ENCODE data around the gene NDOR1.

Gene NDOR1

DNA sequence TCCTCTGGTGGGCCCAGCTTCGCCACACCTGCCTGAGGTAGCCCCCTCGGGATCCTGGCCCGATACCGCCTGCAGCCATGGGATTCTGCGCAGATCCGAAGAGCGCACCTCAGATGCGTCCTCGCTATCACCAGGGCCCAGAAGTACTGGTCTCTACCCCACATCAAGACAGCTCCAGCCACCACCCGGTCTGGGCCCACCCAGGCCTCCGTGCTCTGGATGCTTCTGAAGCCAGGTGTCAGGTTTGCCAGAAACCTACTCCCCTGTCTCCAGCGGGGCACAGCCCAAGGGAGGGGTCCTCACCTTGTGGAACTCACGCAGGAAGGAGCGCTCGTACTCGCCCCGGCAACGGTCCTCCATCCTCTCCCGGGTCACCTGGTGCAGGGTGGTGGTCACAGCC is 19.6 kb upstream of the NDOR1 start:
- Histone ChIP-seq H3K9ac (ENCODE audit: low read length) (no peak overlapping the region), H4K20me1 (ENCODE audit: insufficient read depth, low read length) (no peaks in the 10 kb centered on the region), H3K4me1 (ENCODE audit: low read length) (peaks cover 18% of the 10 kb centered on the region), H2AFZ (ENCODE audit: low read depth, low read length) (no peak overlapping the region), H3K4me2 (ENCODE audit: low read length) (no peak overlapping the region), H3K9me3 (ENCODE audit: insufficient read depth, low read length) (no peaks in the 10 kb centered on the region), H3K4me3 (ENCODE audit: low read length) (no peak overlapping the region), H3K79me2 (ENCODE audit: low read length) (peaks cover 46% of the 10 kb centered on the region), H3K27me3 (ENCODE audit: low read depth, low read length) (no peaks in the 10 kb centered on the region), H3K27ac (ENCODE audit: low read length) (no peak overlapping the region), H3K36me3 (replicated peaks; ENCODE audit: low read depth, low read length) (peaks cover 27% of the 10 kb centered on the region)
- TF ChIP-seq EZH2phosphoT487 (IDR thresholded peaks at IDR 0.05; ENCODE audit: low read depth) = no peak
- TF ChIP-seq CTCF (IDR thresholded peaks at IDR 0.05; ENCODE audit: low read depth, low read length) = no peak

- peaks cover 22% of the 10 kb centered on the region for H3K36me3 ChIP-seq (replicated peaks; ENCODE audit: low read depth, low read length)
- no peaks in the 10 kb centered on the region for H3K27me3 ChIP-seq (ENCODE audit: low read depth, low read length)
- H2AFZ ChIP-seq (ENCODE audit: low read depth, low read length) = no peak overlapping the region
- H3K4me3 ChIP-seq (ENCODE audit: low read length) = no peak overlapping the region
- no peak overlapping the region; the same call in 1 of the 2 replicates for H3K4me2 ChIP-seq (ENCODE audit: low read length)
- no peak overlapping the region for H3K9ac ChIP-seq (ENCODE audit: low read length)
- H3K79me2 ChIP-seq (ENCODE audit: low read length) = peaks cover 46% of the 10 kb centered on the region
- TF ChIP-seq EZH2phosphoT487 (IDR thresholded peaks at IDR 0.05; ENCODE audit: low read depth) = no peak
- TF ChIP-seq CTCF (IDR thresholded peaks at IDR 0.05; ENCODE audit: low read depth, low read length) = no peak
- no peak overlapping the region for H3K27ac ChIP-seq (ENCODE audit: low read length)
- no peaks in the 10 kb centered on the region for H4K20me1 ChIP-seq (ENCODE audit: insufficient read depth, low read length)
- H3K9me3 ChIP-seq (ENCODE audit: insufficient read depth, low read length) = no peaks in the 10 kb centered on the region
- peaks cover 18% of the 10 kb centered on the region for H3K4me1 ChIP-seq (ENCODE audit: low read length)
These were observed 19.1 kb upstream of the NDOR1 start for GRCh38 chr9:137186385-137186784.

DNA sequence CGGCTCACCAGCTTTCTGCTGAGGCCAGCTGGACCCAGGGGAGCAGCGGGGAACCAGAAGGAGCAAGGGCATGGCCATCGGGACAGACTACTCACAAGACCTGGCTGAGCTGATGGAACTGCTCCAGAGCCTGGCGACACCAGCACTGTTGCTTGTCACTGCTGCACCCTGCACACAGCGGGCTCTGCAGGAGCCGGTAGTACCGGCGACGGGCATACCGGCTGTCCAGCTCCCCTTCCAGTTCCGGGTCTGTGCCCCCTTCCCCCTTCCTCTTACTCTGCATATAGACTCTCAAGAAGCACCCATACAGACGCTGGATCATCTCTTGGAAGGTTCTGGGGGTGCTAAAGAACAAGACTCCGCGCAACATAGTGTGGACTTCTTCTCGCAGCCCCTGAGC is 18.1 kb upstream of the NDOR1 start:
- Histone ChIP-seq H3K36me3 (replicated peaks; ENCODE audit: low read depth, low read length) (peaks cover 19% of the 10 kb centered on the region), H3K4me3 (ENCODE audit: low read length) (peak overlapping the region; percentile 86), H3K9me3 (ENCODE audit: insufficient read depth, low read length) (no peaks in the 10 kb centered on the region), H3K27ac (ENCODE audit: low read length) (no peak overlapping the region), H3K79me2 (ENCODE audit: low read length) (peaks cover 46% of the 10 kb centered on the region), H2AFZ (ENCODE audit: low read depth, low read length) (no peak overlapping the region), H3K4me2 (ENCODE audit: low read length) (peak overlapping the region; percentile 87), H4K20me1 (ENCODE audit: insufficient read depth, low read length) (no peaks in the 10 kb centered on the region), H3K27me3 (ENCODE audit: low read depth, low read length) (no peaks in the 10 kb centered on the region), H3K4me1 (ENCODE audit: low read length) (peaks cover 18% of the 10 kb centered on the region), H3K9ac (ENCODE audit: low read length) (peak overlapping the region; percentile 74; the same call in 1 of the 2 replicates)
- TF ChIP-seq CTCF (IDR thresholded peaks at IDR 0.05; ENCODE audit: low read depth, low read length) (no peak), EZH2phosphoT487 (IDR thresholded peaks at IDR 0.05; ENCODE audit: low read depth) (no peak)

GRCh38 chr9:137188086-137188489 is 17.4 kb upstream of the NDOR1 start:
- H3K4me1 ChIP-seq (ENCODE audit: low read length) = peaks cover 18% of the 10 kb centered on the region
- peaks cover 46% of the 10 kb centered on the region for H3K79me2 ChIP-seq (ENCODE audit: low read length)
- no peak for TF ChIP-seq EZH2phosphoT487 (IDR thresholded peaks at IDR 0.05; ENCODE audit: low read depth)
- no peak for TF ChIP-seq CTCF (IDR thresholded peaks at IDR 0.05; ENCODE audit: low read depth, low read length)
- H3K4me3 ChIP-seq (ENCODE audit: low read length) = peak overlapping the region; percentile 86
- no peaks in the 10 kb centered on the region for H3K27me3 ChIP-seq (ENCODE audit: low read depth, low read length)
- H3K4me2 ChIP-seq (ENCODE audit: low read length) = peak overlapping the region; percentile 87
- peaks cover 13% of the 10 kb centered on the region for H3K36me3 ChIP-seq (replicated peaks; ENCODE audit: low read depth, low read length)
- no peaks in the 10 kb centered on the region for H4K20me1 ChIP-seq (ENCODE audit: insufficient read depth, low read length)
- peak overlapping the region; percentile 74 for H3K9ac ChIP-seq (ENCODE audit: low read length)
- H2AFZ ChIP-seq (ENCODE audit: low read depth, low read length) = no peak overlapping the region
- H3K27ac ChIP-seq (ENCODE audit: low read length) = peak overlapping the region; percentile 26; the same call in 1 of the 2 replicates
- no peaks in the 10 kb centered on the region for H3K9me3 ChIP-seq (ENCODE audit: insufficient read depth, low read length)
